ENCODE results near the gene ARHGAP26.

DNA sequence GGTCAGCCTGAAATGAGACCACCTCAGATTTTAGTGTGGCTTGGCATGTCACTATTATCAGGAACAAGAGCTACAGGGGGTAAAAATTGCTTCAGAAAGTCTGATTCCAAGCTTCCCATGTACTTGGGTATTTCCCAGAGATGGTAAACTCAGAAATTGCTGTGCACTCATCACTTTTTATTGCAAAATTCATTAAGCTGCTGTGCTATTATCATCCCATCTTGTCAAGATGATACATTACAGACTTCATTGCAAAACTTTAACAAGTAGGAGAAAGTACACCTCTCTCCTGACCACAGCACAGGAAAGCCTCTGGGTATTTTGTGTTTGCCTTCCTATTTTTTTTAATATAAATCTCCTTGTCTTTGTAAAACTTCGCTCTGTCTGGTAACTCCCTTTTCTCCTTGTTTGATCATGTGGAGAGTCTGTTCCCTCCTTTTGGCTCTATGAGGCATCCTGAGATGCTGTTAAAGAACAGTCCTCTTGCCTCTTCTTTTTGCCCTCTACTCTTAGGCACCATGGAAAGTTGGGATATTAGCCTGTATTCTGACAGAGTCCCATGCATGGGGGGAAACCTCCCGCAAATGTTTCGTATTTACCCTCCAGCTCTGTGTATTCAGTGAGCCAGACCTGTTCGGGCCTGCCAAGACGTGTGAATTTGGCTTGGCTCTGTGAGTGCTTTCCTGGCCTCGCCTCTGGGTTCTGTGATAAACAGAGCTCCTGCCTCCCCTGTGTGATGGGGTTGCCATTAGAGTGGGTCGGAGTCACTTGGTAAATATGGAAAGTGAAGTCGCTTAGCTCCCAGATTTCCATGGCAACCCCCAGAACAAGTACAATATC is 372.6 kb downstream of the ARHGAP26 start:
- TF ChIP-seq, protein P1, sequence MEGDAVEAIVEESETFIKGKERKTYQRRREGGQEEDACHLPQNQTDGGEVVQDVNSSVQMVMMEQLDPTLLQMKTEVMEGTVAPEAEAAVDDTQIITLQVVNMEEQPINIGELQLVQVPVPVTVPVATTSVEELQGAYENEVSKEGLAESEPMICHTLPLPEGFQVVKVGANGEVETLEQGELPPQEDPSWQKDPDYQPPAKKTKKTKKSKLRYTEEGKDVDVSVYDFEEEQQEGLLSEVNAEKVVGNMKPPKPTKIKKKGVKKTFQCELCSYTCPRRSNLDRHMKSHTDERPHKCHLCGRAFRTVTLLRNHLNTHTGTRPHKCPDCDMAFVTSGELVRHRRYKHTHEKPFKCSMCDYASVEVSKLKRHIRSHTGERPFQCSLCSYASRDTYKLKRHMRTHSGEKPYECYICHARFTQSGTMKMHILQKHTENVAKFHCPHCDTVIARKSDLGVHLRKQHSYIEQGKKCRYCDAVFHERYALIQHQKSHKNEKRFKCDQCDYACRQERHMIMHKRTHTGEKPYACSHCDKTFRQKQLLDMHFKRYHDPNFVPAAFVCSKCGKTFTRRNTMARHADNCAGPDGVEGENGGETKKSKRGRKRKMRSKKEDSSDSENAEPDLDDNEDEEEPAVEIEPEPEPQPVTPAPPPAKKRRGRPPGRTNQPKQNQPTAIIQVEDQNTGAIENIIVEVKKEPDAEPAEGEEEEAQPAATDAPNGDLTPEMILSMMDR (IDR thresholded peaks at IDR 0.05 in 8 of 11, conservative IDR thresholded peaks at IDR 0.05 in 3 of 11), result no peak
- no peak for TF ChIP-seq POLR2A (IDR thresholded peaks at IDR 0.05)
